HEK293 (cell line): Measurements from ENCODE around the gene EIF4A3.
A peak's percentile ranks its signal among the peaks of the same experiment; 100 is the strongest.

Experiments
- CTCF ChIA-PET: fragments of 350-600 bp; formaldehyde crosslinking; extraction: SDS; loops from one replicate; lab custom pipeline; 2021; ENCODE audit warnings: antibody characterized with exemption; lab: Yijun Ruan, JAX
- POLR2A ChIA-PET: fragments of 300-600 bp; formaldehyde crosslinking; extraction: SDS; loops from one replicate; lab custom pipeline; 2020; ENCODE audit warnings: antibody characterized with exemption, inconsistent platforms; lab: Yijun Ruan, JAX
- H3K27ac ChIP-seq: fragments of 200-500 bp; sonication (Bioruptor generic); 2 replicates; pipeline ENCODE4 v1.5.1; 2014; ENCODE audit warnings: low read depth, low read length, control low read depth, inconsistent platforms; ENCODE audit errors: extremely low read depth
- H3K36me3 ChIP-seq, 2 experiments: fragments of 200-500 bp in 1 of 2; sonication (Bioruptor generic) in 1 of 2; 1 replicate in 1 of 2; 2 replicates in 1 of 2; pipeline ENCODE4 v1.5.1; 2014 to 2017; ENCODE audit warnings: inconsistent platforms in 2 of 2, low read length in 2 of 2; ENCODE audit not compliant: control insufficient read depth in 2 of 2, insufficient read depth in 1 of 2
- H3K4me1 ChIP-seq: fragments of 200-500 bp; sonication (Bioruptor generic); 2 replicates; pipeline ENCODE4 v1.5.1; 2014; ENCODE audit warnings: mild to moderate bottlenecking, low read length, inconsistent platforms; ENCODE audit not compliant: control insufficient read depth, insufficient read depth
- H3K4me3 ChIP-seq: 2 replicates; pipeline ENCODE4 v1.5.1; 2011; ENCODE audit warnings: low read depth, mild to moderate bottlenecking, control low read depth, low read length, moderate library complexity
- H3K9me3 ChIP-seq: fragments of 200-500 bp; sonication (Bioruptor generic); 2 replicates; pipeline ENCODE4 v1.5.1; 2014; ENCODE audit warnings: low read depth, low read length, inconsistent platforms; ENCODE audit not compliant: control insufficient read depth, insufficient read depth
- BCL11B ChIP-seq: fragments of 450-650 bp; formaldehyde crosslinking; IDR thresholded peaks from 2 replicates; pipeline ENCODE4 v1.5.1; 2016; ENCODE audit warnings: low read depth, missing biosample characterization, missing genetic modification characterization
- HOXC10 ChIP-seq: sonication (generic); formaldehyde crosslinking; IDR thresholded peaks from 2 replicates; pipeline ENCODE4 v1.8.1; 2023; ENCODE audit warnings: mild to moderate bottlenecking, missing genetic modification reagents
- PATZ1 ChIP-seq: fragments of 450-650 bp; formaldehyde crosslinking; IDR thresholded peaks from 2 replicates; pipeline ENCODE4 v1.5.1; 2016; ENCODE audit warnings: missing biosample characterization, missing genetic modification characterization
- SCRT2 ChIP-seq: fragments of 450-650 bp; formaldehyde crosslinking; IDR thresholded peaks from 2 replicates; pipeline ENCODE4 v1.5.1; 2016; ENCODE audit warnings: missing biosample characterization, missing genetic modification characterization
- ZFP69B ChIP-seq: fragments of 450-650 bp; formaldehyde crosslinking; IDR thresholded peaks from 2 replicates; pipeline ENCODE4 v1.5.1; 2016; ENCODE audit warnings: missing biosample characterization, missing genetic modification characterization
- ZNF112 ChIP-seq: fragments of 450-650 bp; formaldehyde crosslinking; IDR thresholded peaks from 2 replicates; pipeline ENCODE4 v1.5.0; 2017; ENCODE audit warnings: missing biosample characterization, missing genetic modification characterization
- ZNF132 ChIP-seq: fragments of 450-650 bp; formaldehyde crosslinking; IDR thresholded peaks from 2 replicates; pipeline ENCODE4 v1.5.1; 2017; ENCODE audit warnings: missing biosample characterization, missing genetic modification characterization, borderline replicate concordance
- ZNF133 ChIP-seq: fragments of 450-650 bp; formaldehyde crosslinking; IDR thresholded peaks from 2 replicates; pipeline ENCODE4 v1.5.1; 2016; ENCODE audit warnings: missing biosample characterization, missing genetic modification characterization
- ZNF214 ChIP-seq: fragments of 450-650 bp; formaldehyde crosslinking; IDR thresholded peaks from 2 replicates; pipeline ENCODE4 v1.5.1; 2017; ENCODE audit warnings: missing biosample characterization, mild to moderate bottlenecking, missing genetic modification characterization, borderline replicate concordance
- ZNF324 ChIP-seq: fragments of 450-650 bp; formaldehyde crosslinking; IDR thresholded peaks from 2 replicates; pipeline ENCODE4 v1.5.1; 2016; ENCODE audit warnings: missing biosample characterization, missing genetic modification characterization
- ZNF473 ChIP-seq: fragments of 450-650 bp; formaldehyde crosslinking; IDR thresholded peaks from 2 replicates; pipeline ENCODE4 v1.5.1; 2017; ENCODE audit warnings: missing biosample characterization, missing genetic modification characterization
- ZNF510 ChIP-seq: fragments of 450-650 bp; formaldehyde crosslinking; IDR thresholded peaks from 2 replicates; pipeline ENCODE4 v1.5.1; 2018; ENCODE audit warnings: mild to moderate bottlenecking, missing genetic modification characterization, missing biosample characterization; ENCODE audit not compliant: insufficient replicate concordance
- ZNF561 ChIP-seq: fragments of 450-650 bp; IDR thresholded peaks from 2 replicates; pipeline ENCODE4 v1.5.1; 2018; ENCODE audit warnings: missing biosample characterization, missing genetic modification characterization, borderline replicate concordance
- ZNF629 ChIP-seq: fragments of 450-650 bp; formaldehyde crosslinking; IDR thresholded peaks from 2 replicates; pipeline ENCODE4 v1.5.1; 2017; ENCODE audit warnings: missing biosample characterization, missing genetic modification characterization
- ZNF792 ChIP-seq: fragments of 450-650 bp; formaldehyde crosslinking; IDR thresholded peaks from 2 replicates; pipeline ENCODE4 v1.5.1; 2016; ENCODE audit warnings: missing biosample characterization, missing genetic modification characterization
- ZNF830 ChIP-seq: fragments of 450-650 bp; IDR thresholded peaks from 2 replicates; pipeline ENCODE4 v1.5.0; 2018; ENCODE audit warnings: missing biosample characterization, missing genetic modification characterization, low read depth, mild to moderate bottlenecking, moderate library complexity
- TF ChIP-seq, protein P1 (sequence below): fragments of 450-650 bp; formaldehyde crosslinking; IDR thresholded peaks from 2 replicates; pipeline ENCODE4 v1.5.1; 2016; ENCODE audit warnings: missing biosample characterization, missing genetic modification characterization, low read depth
- TF ChIP-seq, protein P2 (sequence below): fragments of 450-650 bp; formaldehyde crosslinking; conservative IDR thresholded peaks from 2 replicates; pipeline ENCODE4 v1.5.1; 2016; ENCODE audit warnings: low read depth, missing biosample characterization, missing genetic modification characterization

EIF4A3 gene

DNA sequence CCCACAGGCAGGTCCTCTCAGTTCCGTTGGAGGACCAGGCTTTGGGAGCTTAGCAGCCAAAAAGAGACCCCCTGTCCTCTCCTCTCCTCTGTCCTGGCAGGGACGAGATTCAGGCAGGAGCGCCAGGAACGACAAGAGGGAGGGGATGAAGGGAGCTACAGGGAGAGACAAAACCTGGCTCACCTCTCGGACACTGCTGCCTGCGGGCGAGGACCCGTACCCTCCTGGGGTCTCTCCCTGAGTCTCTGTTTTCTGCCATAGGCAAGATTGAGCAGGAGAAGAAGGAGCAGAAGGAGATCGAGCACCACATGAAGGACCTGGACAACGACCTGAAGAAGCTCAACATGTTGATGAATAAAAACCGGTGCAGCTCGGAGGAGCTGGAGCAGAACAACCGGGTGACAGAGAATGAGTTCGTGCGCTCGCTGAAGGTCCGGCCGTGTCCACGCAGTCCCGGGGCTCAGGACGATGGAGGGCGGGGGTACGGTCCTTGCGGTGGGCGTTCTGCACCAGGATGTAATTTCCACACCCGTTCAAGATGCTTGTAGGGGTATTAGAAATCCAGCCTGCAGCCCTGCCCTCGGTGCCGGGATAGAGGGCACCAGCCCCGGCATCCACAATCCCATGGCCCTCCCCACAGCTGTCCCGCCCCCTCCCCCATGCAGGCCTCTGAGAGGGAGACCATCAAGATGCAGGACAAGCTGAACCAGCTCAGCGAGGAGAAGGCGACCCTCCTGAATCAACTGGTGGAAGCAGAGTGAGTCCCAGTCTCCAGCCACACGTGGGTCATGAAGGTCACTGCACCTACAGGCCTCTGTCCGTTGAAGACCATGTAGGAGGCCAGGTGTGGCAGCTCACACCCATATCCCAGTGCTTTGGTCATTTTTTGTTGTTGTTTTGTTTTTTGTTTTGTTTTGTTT lies 59.3 kb downstream of the EIF4A3 start:
- TF ChIP-seq SCRT2 (0 out of 2 replicates have a peak, but pooled peaks have one; percentile 60), PATZ1 (tag by site-specific recombination) (no peak)
- TF ChIP-seq, all 188 proteins: peak for 1
- no peaks in the 10 kb centered on the region for H3K36me3 ChIP-seq
- no peak overlapping the region for H3K27ac ChIP-seq
- H3K4me3 ChIP-seq: no peak overlapping the region
- POLR2A ChIA-PET: interaction anchor here (2.9 kb wide), 1 partner anchor 14 kb away, joined by 11 read pairs; the partner anchor contains the start of gene GAA
- CTCF ChIA-PET: interaction anchor here (0.7 to 3.2 kb wide), 3 partner anchors 14 to 274 kb away, joined by 4 to 22 read pairs (median 5); partner anchors contain the start of gene GAA
- H3K9me3 ChIP-seq: no peaks in the 10 kb centered on the region
- 0 out of 2 replicates have a peak, but pooled peaks cover 2% of the 10 kb centered on the region for H3K4me1 ChIP-seq

DNA sequence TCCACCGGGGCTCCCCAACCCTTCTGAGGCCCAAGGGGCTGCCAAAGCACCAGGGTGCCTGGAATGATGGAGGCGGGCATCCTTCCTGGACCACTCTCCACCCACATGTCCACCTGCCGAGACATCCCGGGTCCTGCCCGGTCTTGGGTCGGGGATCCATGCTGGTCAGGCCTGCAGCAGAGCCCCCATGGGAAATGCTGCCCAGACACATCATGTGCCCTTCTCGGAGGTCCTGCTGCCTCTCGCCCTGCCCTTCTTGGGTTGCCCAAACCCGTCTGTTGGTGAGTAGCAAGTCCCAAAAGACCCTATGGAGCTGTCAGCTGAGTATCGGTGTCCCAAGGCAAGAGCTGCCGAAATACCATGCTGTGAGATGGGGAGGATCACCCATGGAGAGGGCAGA lies 60.3 kb downstream of the EIF4A3 start:
- POLR2A ChIA-PET: interaction anchor here (2.9 kb wide), 1 partner anchor 15 kb away, joined by 11 read pairs; the partner anchor contains the start of gene GAA
- no peak for TF ChIP-seq ZNF510
- no peak for TF ChIP-seq ZNF629 (tag by site-specific recombination)
- TF ChIP-seq ZNF473: no peak
- TF ChIP-seq, protein P1, sequence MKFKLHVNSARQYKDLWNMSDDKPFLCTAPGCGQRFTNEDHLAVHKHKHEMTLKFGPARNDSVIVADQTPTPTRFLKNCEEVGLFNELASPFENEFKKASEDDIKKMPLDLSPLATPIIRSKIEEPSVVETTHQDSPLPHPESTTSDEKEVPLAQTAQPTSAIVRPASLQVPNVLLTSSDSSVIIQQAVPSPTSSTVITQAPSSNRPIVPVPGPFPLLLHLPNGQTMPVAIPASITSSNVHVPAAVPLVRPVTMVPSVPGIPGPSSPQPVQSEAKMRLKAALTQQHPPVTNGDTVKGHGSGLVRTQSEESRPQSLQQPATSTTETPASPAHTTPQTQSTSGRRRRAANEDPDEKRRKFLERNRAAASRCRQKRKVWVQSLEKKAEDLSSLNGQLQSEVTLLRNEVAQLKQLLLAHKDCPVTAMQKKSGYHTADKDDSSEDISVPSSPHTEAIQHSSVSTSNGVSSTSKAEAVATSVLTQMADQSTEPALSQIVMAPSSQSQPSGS (tag by site-specific recombination): no peak
- TF ChIP-seq ZNF132 (tag by site-specific recombination): no peak
- TF ChIP-seq ZNF830 (tag by site-specific recombination): no peak
- TF ChIP-seq ZNF214 (tag by site-specific recombination): no peak
- no peak for TF ChIP-seq HOXC10
- TF ChIP-seq ZNF792 (tag by site-specific recombination): no peak
- Histone ChIP-seq H3K9me3 (no peaks in the 10 kb centered on the region), H3K4me1 (0 out of 2 replicates have a peak, but pooled peaks cover 2% of the 10 kb centered on the region), H3K27ac (no peak overlapping the region), H3K4me3 (no peak overlapping the region), H3K36me3 (no peaks in the 10 kb centered on the region)
- CTCF ChIA-PET: interaction anchor here (0.7 to 4.8 kb wide), 4 partner anchors 9 to 81 kb away, joined by 3 to 27 read pairs (median 14); partner anchors contain the start of gene GAA

DNA sequence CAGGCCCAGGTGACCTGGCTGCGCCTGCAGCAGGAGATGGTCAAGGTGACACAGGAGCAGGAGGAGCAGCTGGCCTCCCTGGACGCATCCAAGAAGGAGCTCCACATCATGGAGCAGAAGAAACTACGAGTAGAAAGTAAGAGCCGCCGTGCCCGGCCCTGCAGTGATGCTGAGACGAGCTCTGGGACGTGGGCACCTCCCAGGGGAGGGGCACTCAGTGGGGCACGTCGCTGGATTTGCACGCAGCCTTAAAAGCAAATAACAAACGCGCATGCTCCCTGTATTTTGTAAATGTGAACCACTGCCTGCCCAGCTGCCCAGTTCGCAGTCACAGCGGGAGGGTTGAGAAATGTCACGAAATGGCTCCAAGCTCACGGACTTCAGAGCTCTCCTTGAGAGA lies 60.8 kb downstream of the EIF4A3 start:
- CTCF ChIA-PET: interaction anchor here (0.6 to 4.8 kb wide), 3 partner anchors 15 to 896 kb away, joined by 3 to 27 read pairs (median 5); partner anchors contain the start of gene GAA
- H3K4me1 ChIP-seq: no peaks in the 10 kb centered on the region
- H3K4me3 ChIP-seq: no peak overlapping the region
- H3K27ac ChIP-seq: no peak overlapping the region
- H3K9me3 ChIP-seq: no peaks in the 10 kb centered on the region
- H3K36me3 ChIP-seq: no peaks in the 10 kb centered on the region
- TF ChIP-seq BCL11B (tag by site-specific recombination): no peak
- TF ChIP-seq ZFP69B: no peak
- no peak for TF ChIP-seq ZNF561
- TF ChIP-seq ZNF112 (tag by site-specific recombination): no peak
- TF ChIP-seq, protein P2, sequence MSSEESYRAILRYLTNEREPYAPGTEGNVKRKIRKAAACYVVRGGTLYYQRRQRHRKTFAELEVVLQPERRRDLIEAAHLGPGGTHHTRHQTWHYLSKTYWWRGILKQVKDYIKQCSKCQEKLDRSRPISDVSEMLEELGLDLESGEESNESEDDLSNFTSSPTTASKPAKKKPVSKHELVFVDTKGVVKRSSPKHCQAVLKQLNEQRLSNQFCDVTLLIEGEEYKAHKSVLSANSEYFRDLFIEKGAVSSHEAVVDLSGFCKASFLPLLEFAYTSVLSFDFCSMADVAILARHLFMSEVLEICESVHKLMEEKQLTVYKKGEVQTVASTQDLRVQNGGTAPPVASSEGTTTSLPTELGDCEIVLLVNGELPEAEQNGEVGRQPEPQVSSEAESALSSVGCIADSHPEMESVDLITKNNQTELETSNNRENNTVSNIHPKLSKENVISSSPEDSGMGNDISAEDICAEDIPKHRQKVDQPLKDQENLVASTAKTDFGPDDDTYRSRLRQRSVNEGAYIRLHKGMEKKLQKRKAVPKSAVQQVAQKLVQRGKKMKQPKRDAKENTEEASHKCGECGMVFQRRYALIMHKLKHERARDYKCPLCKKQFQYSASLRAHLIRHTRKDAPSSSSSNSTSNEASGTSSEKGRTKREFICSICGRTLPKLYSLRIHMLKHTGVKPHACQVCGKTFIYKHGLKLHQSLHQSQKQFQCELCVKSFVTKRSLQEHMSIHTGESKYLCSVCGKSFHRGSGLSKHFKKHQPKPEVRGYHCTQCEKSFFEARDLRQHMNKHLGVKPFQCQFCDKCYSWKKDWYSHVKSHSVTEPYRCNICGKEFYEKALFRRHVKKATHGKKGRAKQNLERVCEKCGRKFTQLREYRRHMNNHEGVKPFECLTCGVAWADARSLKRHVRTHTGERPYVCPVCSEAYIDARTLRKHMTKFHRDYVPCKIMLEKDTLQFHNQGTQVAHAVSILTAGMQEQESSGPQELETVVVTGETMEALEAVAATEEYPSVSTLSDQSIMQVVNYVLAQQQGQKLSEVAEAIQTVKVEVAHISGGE (tag by site-specific recombination): no peak
- no peak for TF ChIP-seq ZNF133 (tag by site-specific recombination)
- no peak for TF ChIP-seq ZNF324 (tag by site-specific recombination)
- TF ChIP-seq, all 188 proteins: peak for 0
- POLR2A ChIA-PET: no interaction called here
